CD4-positive, alpha-beta T cell treated with Interleukin-15 for 4 hours (primary cell): ENCODE data around the gene ADGRE1.

Experiments used
- DNase-seq: peaks from one replicate; pipeline ENCODE4 v3.0.0-alpha.2; 2020; ENCODE audit warnings: low spot score

ADGRE1 gene

GRCh38 chr19:6956573-6956972 is 69.2 kb downstream of the ADGRE1 start:
- no peak for DNase-seq

DNA sequence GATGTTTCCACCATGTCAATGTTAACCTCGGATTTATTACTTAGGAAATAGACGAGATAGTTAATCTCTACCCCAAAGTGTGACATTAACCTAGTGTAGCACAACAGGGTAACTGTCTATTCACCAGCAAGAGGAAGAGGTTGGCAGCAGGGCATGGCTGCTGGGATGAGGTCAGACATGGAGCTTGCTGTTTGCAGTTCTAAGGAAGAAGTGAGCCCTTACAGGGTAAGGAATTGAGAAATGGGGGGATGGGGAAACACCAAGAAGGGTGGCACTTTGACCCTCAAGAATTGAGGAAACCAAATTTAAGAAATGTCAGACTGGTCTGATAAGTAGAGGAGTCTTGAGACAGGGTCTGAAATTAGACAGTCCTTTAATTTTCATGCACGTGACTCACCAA is 71.4 kb downstream of the ADGRE1 start:
- DNase-seq = no peak

GRCh38 chr19:6963244-6963852 is 76.0 kb downstream of the ADGRE1 start:
- DNase-seq = no peak

GRCh38 chr19:6963937-6964336 is 76.6 kb downstream of the ADGRE1 start:
- DNase-seq = peak; percentile 36

DNA sequence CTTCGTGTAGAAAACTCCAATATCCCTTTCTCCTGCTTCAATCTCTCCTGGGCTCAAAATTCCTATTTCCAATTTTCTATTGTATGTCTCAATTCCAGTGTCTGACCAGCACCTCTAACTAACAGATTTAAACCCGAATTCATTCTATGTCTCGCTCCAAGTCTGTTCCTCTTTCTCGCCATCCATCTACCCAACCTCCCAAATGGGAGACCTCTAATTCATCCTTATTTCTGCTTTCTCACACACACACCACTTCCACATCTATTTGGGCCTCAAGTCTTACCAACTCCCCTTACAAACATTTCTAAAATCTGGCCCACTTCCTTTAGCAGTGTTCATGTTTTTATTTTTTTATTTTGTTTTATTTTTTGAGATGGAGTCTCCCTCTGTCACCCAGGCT is 80.6 kb downstream of the ADGRE1 start:
- no peak for DNase-seq

GRCh38 chr19:6969490-6969889 is 82.1 kb downstream of the ADGRE1 start:
- no peak for DNase-seq

GRCh38 chr19:6970021-6970420 is 82.6 kb downstream of the ADGRE1 start:
- no peak for DNase-seq

- DNase-seq = no peak
These were observed 83.1 kb downstream of the ADGRE1 start for GRCh38 chr19:6970443-6970842.

- DNase-seq = no peak
These were observed 84.0 kb downstream of the ADGRE1 start for GRCh38 chr19:6971366-6971765.

- DNase-seq = no peak
These were observed 88.8 kb downstream of the ADGRE1 start for GRCh38 chr19:6976197-6976596.

- DNase-seq = no peak
These were observed 92.0 kb downstream of the ADGRE1 start for GRCh38 chr19:6979399-6979798.

DNA sequence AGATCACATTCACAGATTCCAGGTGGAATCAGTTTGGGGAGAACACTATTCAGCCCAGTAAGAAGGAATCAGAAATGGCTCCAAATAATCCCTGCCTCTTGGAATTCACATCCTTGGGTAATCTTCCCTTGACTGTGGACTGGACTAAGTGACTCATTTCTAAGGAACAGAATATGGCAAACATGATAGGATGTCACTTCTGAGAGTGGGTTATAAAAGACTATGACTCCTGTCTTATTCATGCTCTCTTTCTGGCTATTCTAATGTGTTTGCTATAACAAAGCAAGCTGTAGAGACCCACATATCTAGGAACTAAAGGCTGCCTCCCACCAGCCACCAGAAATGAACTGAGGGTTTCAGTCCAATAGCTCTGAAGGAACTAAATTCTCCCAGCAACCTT is 96.1 kb downstream of the ADGRE1 start:
- no peak for DNase-seq

- DNase-seq = no peak
These were observed 100.5 kb downstream of the ADGRE1 start for GRCh38 chr19:6987850-6988249.

DNA sequence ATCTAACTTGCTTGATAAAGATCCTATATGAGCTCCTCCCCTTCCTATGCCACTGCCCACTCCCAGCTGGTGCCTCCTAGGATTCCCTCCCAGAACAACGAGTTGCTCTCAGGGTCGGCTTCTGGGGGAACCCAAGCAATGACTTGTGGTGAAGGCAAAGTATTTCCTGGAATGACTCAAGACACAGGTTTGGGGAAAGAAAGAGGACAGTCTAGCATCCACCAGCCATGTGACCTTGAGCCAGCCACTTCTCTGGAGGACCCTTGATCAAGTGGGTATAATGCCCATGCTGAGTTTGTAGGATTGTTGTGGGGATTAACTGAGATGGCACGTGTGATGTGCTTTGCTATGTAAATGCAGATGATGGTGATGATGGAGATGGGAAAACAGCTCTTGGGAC is 100.9 kb downstream of the ADGRE1 start:
- DNase-seq = no peak
